Measurements from ENCODE around the gene RFX3. TPM values are rescaled to one million over a fixed set of nuclear protein-coding genes. Genes with fewer than 3 reads are reported as not detected.

Gene RFX3
- total and polyA plus RNA-seq, 4 donors, result 0.30 to 4.6 (median 1.5) TPM

DNA sequence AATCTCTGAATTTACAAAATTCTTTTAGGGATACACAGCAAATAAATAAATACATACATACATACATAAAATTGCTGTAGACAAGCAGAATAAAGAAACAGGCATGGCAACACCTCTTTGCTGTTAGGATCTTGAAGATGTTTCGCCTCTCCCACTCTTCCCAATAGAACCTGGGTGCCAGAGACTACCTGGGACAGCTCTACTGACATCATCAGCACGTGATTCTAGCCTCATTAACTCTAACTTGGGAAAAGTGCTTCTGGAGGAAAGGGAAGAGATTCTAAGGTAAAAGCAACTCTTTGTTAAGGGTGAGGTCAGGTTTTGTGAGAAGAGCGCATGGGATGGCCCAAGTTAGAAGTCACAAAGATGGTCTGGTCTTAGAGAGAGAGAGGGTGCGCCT lies 339.1 kb downstream of the RFX3 start:
- no peaks in the 10 kb centered on the region for H3K4me1 ChIP-seq (ENCODE audit: control insufficient read depth in 4 of 4, insufficient read depth in 4 of 4, low read length in 3 of 4)
- no peak overlapping the region for H3K9ac ChIP-seq (ENCODE audit: low read depth in 1 of 2, low read length in 2 of 2)
- H3K27ac ChIP-seq (ENCODE audit: low read depth in 1 of 2, low read length in 2 of 2), result no peak overlapping the region
- peaks cover 0 to 4% (median 0%) of the 10 kb centered on the region in 4 donors for H3K27me3 ChIP-seq (ENCODE audit: control insufficient read depth in 4 of 4, insufficient read depth in 4 of 4, low read length in 3 of 4)
- DNase-seq (ENCODE audit: low spot score), result no peak
- 71% methylated on average over 4 of the region's 4 CpGs for WGBS
- H3K9me3 ChIP-seq (ENCODE audit: control insufficient read depth in 4 of 4, low read length in 3 of 4), result no peaks in the 10 kb centered on the region
- no peak for TF ChIP-seq YY1 (IDR thresholded peaks at IDR 0.05)
- no peak for TF ChIP-seq CTCF (IDR thresholded peaks at IDR 0.05; ENCODE audit: low read depth, low read length, missing input control)
- no peak overlapping the region for H3K4me3 ChIP-seq (ENCODE audit: low read depth in 1 of 3, low read length in 3 of 3)
- no peaks in the 10 kb centered on the region for H3K36me3 ChIP-seq (ENCODE audit: control insufficient read depth in 4 of 4, insufficient read depth in 3 of 4, low read depth in 1 of 4, low read length in 3 of 4)

DNA sequence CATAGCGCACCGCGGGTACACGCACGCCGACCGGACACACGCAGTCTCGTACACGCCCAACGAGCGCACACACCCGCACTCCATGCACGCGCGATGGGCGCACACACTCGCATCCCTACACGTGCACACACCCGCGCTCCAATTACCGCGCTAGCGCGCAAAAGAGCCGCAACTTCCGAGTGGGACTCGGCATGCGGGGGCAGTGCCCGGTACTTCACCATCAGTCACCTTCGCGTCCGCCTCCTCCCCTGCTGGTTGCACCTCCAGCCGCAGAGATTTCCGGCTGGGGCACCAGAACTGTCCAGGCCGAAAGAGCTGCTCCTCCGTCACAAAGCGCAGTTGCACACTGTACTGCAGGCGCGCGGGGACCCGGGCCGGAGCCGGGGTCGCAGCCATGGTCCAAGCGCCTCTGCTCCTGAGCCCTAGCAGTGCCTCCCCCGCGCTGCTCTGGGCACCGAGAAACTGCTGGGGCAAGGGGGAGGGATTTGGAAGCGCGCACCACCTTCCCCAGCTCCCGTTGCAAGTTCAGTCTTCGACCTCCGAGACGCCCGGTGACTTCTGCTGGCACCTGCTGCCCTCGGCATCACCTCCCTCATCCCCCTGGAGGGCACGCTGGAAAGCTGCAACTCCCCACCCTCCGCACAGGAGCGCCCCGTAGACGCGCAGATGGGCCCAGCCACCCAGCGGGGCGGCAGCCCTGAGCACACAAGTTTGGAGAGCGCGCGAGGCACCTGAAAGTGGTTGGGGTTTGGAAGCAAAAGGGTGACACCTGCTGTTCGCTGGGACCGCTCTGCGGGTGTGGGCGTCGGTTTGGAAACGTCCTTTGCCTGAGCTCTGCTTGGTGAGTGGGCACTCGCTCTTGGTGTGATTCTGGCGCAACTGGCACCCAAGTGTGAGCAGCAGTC lies 344.5 kb downstream of the RFX3 start:
- Histone ChIP-seq H3K4me3 (ENCODE audit: low read depth in 1 of 3, low read length in 3 of 3) (peak overlapping the region in 2 of 3 donors; percentile 8 to 28), H3K36me3 (ENCODE audit: control insufficient read depth in 4 of 4, insufficient read depth in 3 of 4, low read depth in 1 of 4, low read length in 3 of 4) (no peaks in the 10 kb centered on the region), H3K27ac (ENCODE audit: low read depth in 1 of 2, low read length in 2 of 2) (no peak overlapping the region), H3K9ac (ENCODE audit: low read depth in 1 of 2, low read length in 2 of 2) (no peak overlapping the region), H3K27me3 (ENCODE audit: control insufficient read depth in 4 of 4, insufficient read depth in 4 of 4, low read length in 3 of 4) (peaks cover 0 to 4% (median 0%) of the 10 kb centered on the region in 4 donors), H3K4me1 (ENCODE audit: control insufficient read depth in 4 of 4, insufficient read depth in 4 of 4, low read length in 3 of 4) (peaks cover 4 to 10% (median 7%) of the 10 kb centered on the region in 4 donors), H3K9me3 (ENCODE audit: control insufficient read depth in 4 of 4, low read length in 3 of 4) (no peaks in the 10 kb centered on the region)
- 3% methylated on average over 76 of the region's 76 CpGs for WGBS
- TF ChIP-seq YY1 (IDR thresholded peaks at IDR 0.05), result no peak
- TF ChIP-seq FOXA2 (IDR thresholded peaks at IDR 0.05), result no peak
- TF ChIP-seq CTCF (IDR thresholded peaks at IDR 0.05; ENCODE audit: low read depth, low read length, missing input control), result peak; percentile 33
- TF ChIP-seq ATF3 (IDR thresholded peaks at IDR 0.05), result no peak
- TF ChIP-seq, protein P1, sequence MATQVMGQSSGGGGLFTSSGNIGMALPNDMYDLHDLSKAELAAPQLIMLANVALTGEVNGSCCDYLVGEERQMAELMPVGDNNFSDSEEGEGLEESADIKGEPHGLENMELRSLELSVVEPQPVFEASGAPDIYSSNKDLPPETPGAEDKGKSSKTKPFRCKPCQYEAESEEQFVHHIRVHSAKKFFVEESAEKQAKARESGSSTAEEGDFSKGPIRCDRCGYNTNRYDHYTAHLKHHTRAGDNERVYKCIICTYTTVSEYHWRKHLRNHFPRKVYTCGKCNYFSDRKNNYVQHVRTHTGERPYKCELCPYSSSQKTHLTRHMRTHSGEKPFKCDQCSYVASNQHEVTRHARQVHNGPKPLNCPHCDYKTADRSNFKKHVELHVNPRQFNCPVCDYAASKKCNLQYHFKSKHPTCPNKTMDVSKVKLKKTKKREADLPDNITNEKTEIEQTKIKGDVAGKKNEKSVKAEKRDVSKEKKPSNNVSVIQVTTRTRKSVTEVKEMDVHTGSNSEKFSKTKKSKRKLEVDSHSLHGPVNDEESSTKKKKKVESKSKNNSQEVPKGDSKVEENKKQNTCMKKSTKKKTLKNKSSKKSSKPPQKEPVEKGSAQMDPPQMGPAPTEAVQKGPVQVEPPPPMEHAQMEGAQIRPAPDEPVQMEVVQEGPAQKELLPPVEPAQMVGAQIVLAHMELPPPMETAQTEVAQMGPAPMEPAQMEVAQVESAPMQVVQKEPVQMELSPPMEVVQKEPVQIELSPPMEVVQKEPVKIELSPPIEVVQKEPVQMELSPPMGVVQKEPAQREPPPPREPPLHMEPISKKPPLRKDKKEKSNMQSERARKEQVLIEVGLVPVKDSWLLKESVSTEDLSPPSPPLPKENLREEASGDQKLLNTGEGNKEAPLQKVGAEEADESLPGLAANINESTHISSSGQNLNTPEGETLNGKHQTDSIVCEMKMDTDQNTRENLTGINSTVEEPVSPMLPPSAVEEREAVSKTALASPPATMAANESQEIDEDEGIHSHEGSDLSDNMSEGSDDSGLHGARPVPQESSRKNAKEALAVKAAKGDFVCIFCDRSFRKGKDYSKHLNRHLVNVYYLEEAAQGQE (IDR thresholded peaks at IDR 0.05), result no peak
- TF ChIP-seq FOXA1 (IDR thresholded peaks at IDR 0.05), result no peak
- TF ChIP-seq RXRA (IDR thresholded peaks at IDR 0.05), result no peak
- no peak for TF ChIP-seq EGR1 (IDR thresholded peaks at IDR 0.05; ENCODE audit: low read depth in 2 of 2)
- no peak for TF ChIP-seq GABPA (IDR thresholded peaks at IDR 0.05 in 1 of 2, conservative IDR thresholded peaks at IDR 0.05 in 1 of 2)
- TF ChIP-seq MAX (IDR thresholded peaks at IDR 0.05), result no peak
- TF ChIP-seq TAF1 (conservative IDR thresholded peaks at IDR 0.05), result no peak
- TF ChIP-seq NR2F2 (IDR thresholded peaks at IDR 0.05), result no peak
- peak; percentile 62 to 76 for TF ChIP-seq RAD21 (IDR thresholded peaks at IDR 0.05)
- no peak for TF ChIP-seq HNF4G (IDR thresholded peaks at IDR 0.05)
- TF ChIP-seq JUND (IDR thresholded peaks at IDR 0.05), result no peak
- DNase-seq (ENCODE audit: low spot score), result peak; percentile 51

Data from liver (tissue), 9 donors.